GM10266 (cell line): Measurements from ENCODE around the gene PRLH.

Experiments used
- DNase-seq: peaks from one replicate; pipeline ENCODE4 v3.0.0; 2012; ENCODE audit errors: extremely low spot score
- CTCF ChIP-seq: IDR thresholded peaks from 2 replicates; pipeline ENCODE4 v1.5.1; 2012; ENCODE audit warnings: mild to moderate bottlenecking, low read depth; ENCODE audit not compliant: control insufficient read depth, insufficient read depth; ENCODE audit errors: missing control alignments

The PRLH gene

GRCh38 chr2:237527233-237527632 lies 39.1 kb upstream of the PRLH start:
- TF ChIP-seq CTCF, result no peak

GRCh38 chr2:237527766-237528165 lies 38.6 kb upstream of the PRLH start:
- TF ChIP-seq CTCF, result no peak
- no peak for DNase-seq

More at GRCh38 chr2:237527233-237527632, 39.1 kb upstream of the PRLH start:
- DNase-seq, result no peak

GRCh38 chr2:237529452-237530402 lies 36.6 kb upstream of the PRLH start:
- TF ChIP-seq CTCF, result no peak

GRCh38 chr2:237530472-237531433 lies 35.6 kb upstream of the PRLH start:
- TF ChIP-seq CTCF, result no peak
- no peak for DNase-seq

More at GRCh38 chr2:237529452-237530402, 36.6 kb upstream of the PRLH start:
- peak; percentile 50 for DNase-seq

- no peak for DNase-seq
- TF ChIP-seq CTCF, result no peak
Measured at GRCh38 chr2:237532160-237532559, 34.2 kb upstream of the PRLH start.

GRCh38 chr2:237533668-237534161 lies 32.7 kb upstream of the PRLH start:
- DNase-seq, result no peak
- no peak for TF ChIP-seq CTCF

GRCh38 chr2:237534380-237534779 lies 32.0 kb upstream of the PRLH start:
- no peak for DNase-seq
- TF ChIP-seq CTCF, result no peak
